NCI-H226 (cell line): ENCODE results near the gene CCDC15.

ENCODE experiments used
- DNase-seq: peaks from one replicate; pipeline ENCODE4 v3.0.0-alpha.2; 2015

CCDC15 gene, protein sequence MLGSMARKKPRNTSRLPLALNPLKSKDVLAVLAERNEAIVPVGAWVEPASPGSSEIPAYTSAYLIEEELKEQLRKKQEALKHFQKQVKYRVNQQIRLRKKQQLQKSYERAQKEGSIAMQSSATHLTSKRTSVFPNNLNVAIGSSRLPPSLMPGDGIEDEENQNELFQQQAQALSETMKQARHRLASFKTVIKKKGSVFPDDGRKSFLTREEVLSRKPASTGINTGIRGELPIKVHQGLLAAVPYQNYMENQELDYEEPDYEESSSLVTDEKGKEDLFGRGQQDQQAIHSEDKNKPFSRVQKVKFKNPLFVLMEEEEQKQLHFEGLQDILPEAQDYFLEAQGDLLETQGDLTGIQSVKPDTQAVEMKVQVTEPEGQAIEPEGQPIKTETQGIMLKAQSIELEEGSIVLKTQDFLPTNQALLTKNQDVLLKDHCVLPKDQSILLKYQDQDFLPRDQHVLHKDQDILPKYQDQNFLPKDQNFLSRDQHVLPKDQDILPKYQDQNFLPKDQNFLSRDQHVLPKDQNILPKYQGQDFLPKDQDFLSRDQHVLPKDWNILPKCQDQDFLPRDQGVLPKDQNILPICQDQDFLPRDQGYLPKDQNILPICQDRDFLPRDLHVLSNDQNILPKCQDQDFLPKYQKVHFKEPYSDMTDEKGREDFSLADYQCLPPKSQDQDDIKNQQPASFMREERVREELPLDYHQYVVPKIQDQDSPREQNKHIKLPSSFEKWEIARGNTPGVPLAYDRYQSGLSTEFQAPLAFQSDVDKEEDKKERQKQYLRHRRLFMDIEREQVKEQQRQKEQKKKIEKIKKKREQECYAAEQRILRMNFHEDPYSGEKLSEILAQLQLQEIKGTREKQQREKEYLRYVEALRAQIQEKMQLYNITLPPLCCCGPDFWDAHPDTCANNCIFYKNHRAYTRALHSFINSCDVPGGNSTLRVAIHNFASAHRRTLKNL

DNA sequence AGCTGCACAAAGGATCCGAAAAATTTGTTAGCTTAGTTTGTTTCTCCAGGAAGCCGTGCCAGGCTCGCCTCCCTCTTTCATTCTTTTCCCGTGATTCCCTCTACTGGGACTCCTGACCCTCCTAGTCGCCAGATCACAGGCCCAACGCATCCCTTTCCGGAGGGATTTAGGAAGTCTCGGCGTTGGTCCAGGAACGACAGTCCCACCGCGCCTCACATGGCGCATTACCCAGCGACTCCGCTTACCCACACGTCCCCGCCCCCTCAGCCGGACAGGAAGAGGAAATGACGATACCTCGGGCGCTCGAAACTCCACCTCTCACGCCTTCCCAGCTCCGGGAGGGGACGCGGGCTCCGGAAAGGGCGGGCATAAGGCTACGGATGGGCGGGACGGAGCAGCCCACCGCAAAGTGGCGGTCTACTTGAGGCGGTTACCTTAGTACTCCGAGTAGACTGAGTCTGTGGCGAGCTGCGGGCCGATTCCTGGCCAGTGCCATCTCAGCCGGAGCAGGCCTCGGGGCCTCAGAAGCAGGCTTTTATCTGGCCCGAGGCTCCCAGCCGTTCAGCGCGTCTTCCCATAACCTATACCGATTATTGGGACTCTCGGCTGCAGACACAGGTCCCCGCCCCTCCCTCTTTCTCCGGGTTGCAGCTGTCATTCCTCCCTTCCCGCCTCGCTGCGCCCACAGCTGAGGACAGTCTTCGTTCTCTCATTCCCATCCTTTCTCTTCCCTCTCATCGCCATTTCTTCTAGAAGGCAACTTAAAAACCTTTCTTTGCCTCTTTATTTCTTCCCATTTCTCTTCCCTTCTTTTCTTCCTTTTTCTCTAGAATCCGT, at the start of gene CCDC15:
CCDC15 (plus strand) TSS at position 450 of the 837 bp plus-strand sequence. CDS start 531 bp downstream, outside the sequence.
- peak; percentile 96 for DNase-seq

DNA sequence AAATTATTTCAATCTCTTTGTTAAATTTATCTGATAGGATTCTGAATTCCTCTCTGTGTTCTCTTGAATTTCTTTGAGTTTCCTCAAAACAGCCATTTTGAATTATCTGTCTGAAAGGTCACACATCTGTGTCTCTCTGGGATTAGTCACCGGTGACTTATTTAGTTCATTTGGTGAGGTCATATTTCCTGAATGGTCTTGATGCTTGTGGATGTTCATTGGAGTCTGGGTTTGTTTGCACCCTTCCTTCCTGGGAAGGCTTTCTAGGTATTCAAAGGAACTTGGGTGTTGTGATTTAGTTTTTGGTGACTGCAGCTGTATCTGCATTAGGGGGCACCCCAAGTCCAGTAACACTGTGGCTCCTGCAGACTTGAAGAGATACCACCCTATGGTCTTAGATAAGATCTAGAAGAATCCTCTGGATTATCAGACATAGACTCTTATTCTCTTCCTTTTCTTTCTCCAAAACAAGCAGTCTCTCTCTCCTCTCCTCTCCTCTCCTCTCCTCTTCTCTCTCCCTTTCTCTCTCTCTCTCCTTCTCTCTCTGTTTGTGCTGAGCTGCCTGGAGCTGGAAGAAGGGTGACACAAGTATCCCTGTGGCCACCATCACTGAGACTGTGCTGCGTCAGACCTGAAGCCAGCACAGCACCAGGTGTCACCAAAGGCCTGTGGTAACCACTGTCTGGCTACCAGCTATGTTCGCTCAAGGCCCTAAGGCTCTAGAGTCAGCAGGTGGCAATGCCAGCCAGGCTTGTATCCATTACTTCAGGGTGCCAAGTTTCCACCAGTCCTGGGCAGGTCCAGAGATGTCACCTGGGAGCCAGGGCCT, 38.2 kb upstream of the CCDC15 start:
- DNase-seq: no peak

- DNase-seq: no peak
Measured at GRCh38 chr11:124916370-124916710, 37.7 kb upstream of the CCDC15 start.

GRCh38 chr11:124917115-124917637, 36.8 kb upstream of the CCDC15 start:
- peak; percentile 46 for DNase-seq

GRCh38 chr11:124918950-124919349, 35.1 kb upstream of the CCDC15 start, which contains the start of gene HEPN1:
Gene HEPN1, plus strand, starts transcription at chr11:124919250.
- no peak for DNase-seq

DNA sequence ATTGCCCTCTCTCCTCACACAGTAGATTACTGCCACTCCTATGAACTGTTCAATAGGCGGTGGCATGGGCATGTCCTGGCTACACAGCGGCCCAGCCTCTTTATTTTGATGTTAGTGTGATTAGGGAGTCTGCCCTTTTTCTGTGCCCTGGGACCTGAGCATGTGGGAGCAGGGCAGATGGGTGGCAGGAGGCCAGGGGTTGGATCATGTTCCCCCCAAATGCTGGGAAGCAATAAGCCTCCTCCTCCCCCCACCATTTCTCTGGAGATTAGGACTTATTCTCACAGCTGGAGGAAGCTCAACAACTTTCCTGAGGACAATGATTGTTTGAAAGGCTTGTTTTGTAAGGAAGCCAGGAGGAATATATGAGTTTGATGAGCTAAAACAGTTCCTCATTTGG, 34.1 kb upstream of the CCDC15 start:
- DNase-seq: no peak

- no peak for DNase-seq
Measured at GRCh38 chr11:124920356-124920755, 33.6 kb upstream of the CCDC15 start.

DNA sequence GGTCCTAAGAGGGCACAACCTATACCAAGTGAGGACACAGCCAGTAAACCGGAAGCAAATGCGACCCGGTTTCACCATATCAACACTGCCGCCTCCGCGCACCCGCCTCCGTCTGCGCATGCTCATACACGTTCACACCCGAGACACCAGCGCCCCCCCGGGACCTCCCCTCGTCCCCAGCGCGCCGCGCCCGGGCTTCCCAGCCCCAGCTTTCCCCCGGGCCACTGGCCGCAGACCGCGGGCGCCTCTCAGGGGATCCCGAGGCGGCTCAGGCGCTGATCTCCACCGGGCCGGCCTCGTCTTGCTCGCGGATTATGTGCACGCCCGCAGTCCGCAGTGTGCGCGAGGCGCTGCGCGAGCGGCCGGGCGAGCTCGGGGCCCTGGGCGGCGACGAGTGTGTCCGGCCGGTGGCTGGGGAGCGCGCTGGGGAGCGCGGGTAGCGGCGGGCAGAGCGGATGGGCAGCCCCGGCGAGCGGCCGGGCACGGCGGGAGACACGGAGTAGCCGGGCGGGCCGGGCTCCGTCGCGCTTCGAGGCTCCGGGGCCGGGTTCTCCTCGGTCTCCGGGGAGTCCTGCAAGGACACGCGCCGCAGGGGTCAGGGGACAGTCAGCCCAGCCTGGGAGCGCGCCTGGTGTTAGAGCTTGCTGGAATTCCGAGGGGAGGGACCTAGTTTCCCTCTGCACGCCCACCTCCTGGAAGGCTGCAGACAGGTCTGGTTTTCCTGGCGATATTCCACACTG, 33.0 kb upstream of the CCDC15 start:
- no peak for DNase-seq

GRCh38 chr11:124922831-124923230, 31.2 kb upstream of the CCDC15 start:
- no peak for DNase-seq

GRCh38 chr11:124923296-124923695, 30.7 kb upstream of the CCDC15 start:
- DNase-seq: no peak

DNA sequence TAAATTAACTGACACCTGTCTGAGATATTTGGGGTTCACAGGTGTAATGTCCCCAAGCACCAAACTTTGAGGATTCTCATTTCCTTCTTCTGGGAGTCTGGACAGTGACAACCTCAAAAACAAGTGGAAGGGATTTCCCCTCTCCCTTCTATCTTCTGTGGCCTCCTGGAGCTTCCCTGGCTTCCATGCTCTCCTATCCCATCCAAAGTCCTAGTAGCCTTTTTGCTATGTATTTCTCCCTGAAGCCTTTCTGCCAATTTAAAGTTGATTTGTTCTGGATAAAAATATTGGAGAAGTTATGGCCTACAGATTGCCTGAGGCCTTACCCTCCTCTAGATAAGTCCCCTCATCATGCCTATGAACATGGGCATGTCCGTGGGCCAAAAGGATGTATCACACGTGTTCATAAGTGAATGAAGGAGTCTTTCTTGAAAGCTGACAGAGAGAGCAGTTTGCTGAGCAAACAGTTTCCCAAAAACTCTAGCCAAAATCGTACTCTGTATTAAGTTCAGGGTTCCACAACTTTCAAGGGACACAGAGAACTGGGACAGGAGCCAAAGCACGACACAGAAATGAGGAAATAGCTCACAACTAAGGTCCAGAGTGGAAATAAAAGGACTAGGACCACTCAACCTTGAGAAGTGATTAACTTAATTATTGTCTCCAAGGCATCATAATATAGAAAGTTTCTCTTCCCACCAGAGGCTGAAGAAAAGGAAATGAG, 24.9 kb upstream of the CCDC15 start:
- DNase-seq: no peak

GRCh38 chr11:124930799-124931198, 23.2 kb upstream of the CCDC15 start:
- DNase-seq: no peak

DNA sequence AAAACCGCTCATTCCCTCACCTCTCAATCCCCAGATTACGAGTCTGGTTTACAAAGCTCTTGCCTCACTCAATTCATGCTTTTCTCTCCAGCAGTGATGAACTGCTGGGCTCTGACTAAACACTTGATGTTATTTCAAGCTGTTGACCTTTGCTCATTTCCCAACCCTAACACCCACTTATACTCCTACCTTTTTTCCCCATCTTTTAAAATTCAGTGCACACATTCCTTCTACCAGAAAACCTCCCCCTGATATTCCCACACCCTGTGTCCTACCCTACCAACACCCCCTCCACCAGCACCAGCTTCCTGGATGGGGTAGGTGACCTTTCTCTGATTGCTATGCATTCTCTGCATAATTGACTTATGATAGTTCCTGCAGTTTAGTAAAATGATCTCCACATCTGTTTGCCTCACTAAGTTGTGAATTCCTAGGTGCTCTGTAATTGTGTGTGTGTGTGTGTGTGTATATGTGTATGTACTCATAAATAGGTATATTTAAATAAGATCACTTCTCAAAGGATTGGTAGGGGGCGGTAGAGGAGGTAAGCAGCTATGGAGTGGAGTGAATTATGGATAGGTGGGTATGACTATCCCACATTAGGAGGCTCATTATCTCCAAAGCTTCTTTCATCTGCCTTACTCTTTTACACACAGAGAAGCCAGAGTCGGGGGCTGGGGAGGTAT, 19.0 kb upstream of the CCDC15 start:
- peak; percentile 95 for DNase-seq

DNA sequence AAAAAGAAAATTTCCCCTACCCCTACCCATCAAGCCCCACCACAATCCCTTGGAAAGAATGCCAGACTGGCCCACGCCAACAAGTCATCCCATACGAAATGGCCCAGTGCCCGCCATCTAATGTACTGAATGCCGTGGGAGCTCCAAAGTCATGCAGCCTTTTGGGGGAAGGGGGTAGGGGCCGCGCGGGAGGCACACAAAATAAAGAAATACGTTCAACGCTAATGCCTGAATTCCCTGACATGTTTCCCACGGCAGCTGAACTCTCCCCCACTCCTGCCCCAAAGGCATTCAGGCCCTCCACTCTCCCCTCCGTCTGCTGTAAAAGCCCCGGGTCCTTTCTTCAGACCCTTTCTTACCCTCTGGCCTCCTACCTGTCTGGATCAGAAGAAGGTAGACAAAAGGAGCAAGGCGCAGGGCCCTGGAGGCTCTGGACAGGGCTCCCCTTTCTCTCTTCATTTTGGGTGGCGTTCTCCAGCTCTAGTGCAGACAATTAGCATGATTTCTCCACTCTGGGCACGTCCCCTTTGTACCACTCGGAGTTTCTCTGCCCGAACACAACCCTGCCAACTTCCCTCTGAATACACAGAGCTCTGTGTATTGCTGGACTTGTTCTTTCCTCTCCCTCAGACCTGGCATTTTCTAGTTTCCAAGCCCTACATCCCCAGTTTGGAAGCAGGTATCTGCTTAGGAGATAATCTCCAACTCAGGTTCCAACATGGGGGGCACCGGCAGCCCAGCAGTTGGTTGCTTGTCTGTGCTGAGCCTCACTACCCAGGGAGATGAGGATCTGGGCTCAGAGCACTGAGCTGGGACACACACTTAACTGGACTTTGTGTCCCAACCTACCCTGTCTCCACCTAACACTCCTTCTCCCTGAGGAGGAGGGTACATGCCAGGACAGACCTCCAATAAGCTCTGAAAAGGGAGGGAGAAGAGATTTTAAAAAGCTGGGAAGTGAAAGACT, 18.2 kb upstream of the CCDC15 start, which contains the start of gene HEPACAM:
HEPACAM (minus strand) TSS at position 500 of the 967 bp plus-strand sequence; CDS start at position 459, 41 bp downstream.
- DNase-seq: no peak

DNA sequence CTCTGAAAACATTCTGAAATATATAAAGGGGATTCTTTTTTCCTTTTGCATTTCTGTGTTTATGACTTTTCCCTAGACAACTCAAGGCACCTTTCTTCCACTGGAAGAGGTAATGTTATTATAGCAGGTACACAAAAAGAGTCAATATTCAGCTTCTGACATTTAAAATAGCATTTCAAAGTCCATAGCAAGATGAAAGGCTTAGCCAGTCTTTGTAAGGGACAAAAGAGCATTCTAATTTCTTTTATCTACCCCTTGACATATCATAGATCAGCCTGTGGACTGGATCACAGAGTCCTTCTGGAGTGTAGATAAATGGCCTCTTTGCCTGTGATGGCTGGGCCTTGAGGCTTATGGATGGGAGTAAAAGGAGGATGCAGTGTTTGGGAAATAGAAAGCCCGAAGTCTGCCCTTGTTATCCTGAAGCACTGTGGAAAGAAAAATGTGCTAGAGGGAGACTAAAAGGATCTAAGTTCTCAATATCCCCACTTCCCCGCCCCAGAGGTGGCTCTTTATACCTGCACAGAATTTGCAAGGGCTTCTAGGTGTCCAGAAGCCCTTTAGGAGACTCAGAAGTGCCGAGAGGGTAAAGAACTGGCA, 16.6 kb upstream of the CCDC15 start:
- no peak for DNase-seq

DNA sequence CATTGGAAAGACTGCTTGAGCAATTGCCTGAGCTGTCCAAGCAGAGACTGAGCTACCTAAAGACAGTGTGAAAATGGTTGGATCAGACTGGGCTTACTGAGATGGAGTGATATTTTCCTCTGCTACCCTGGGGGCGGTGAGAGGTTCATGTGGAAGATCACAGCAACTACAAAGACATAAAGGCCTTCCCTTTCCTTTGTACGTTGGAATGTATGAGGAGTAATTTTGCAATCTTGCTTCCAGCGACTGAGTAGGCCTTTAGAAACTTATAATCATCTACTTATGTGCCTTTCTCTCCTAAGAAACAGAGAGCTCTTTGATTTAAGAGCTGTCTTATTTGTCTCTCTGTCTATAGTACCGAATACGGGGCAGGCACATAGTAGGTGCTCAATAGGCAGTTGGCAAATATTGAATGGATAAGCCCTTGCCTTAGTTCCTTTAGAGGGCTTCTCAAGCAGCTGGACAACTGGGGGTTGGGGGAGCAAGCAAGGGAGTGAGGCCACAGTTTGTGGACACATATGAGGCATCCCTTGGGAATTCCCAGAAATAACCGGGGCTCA, 15.7 kb upstream of the CCDC15 start:
- peak; percentile 53 for DNase-seq

- DNase-seq: no peak
Measured at GRCh38 chr11:124938970-124939369, 15.0 kb upstream of the CCDC15 start.
